Skin of body (tissue), 2 donors: ENCODE data around the gene MGLL. TPM values are rescaled to one million over a fixed set of nuclear protein-coding genes. Genes with fewer than 3 reads are reported as not detected.

ENCODE experiments used
- DNase-seq: peaks from one replicate; lab custom pipeline; 2025; lab: John Stamatoyannopoulos, UW
- total RNA-seq: library from RNA; depleted of rRNA; stranded (reverse); fragments of >200 nt; gene quantifications from one replicate; pipeline ENCODE4 v1.2.3, GENCODE V29; 2014

MGLL gene
- total RNA-seq, 1 donor from 2014 or later, result 32.7 TPM

- DNase-seq, result no peak
Observed at GRCh38 chr3:127742580-127742979, 79.7 kb downstream of the MGLL start.

GRCh38 chr3:127741690-127742089, 80.6 kb downstream of the MGLL start:
- DNase-seq, result no peak

DNA sequence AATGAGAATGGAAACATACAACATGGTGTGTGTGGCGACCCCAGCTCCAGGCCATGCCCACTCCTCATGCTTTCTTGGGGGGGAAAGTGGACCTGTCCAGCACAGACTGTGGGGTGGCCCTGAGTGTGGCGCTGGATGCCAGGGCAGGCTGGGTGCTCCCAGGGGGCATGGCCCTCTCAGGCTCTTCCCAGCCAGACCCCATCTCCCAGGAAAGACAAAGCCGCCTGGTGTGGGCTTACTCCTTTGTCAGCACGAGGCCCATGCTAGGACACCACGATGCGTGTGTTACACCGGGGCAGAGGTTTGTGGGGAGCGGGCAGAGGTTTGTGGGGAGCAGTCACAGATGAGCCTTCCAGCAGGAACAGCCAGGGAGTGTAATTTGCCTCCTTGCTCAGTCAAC, 81.1 kb downstream of the MGLL start:
- no peak for DNase-seq

- DNase-seq, result no peak
Observed at GRCh38 chr3:127740136-127740915, 82.0 kb downstream of the MGLL start.

DNA sequence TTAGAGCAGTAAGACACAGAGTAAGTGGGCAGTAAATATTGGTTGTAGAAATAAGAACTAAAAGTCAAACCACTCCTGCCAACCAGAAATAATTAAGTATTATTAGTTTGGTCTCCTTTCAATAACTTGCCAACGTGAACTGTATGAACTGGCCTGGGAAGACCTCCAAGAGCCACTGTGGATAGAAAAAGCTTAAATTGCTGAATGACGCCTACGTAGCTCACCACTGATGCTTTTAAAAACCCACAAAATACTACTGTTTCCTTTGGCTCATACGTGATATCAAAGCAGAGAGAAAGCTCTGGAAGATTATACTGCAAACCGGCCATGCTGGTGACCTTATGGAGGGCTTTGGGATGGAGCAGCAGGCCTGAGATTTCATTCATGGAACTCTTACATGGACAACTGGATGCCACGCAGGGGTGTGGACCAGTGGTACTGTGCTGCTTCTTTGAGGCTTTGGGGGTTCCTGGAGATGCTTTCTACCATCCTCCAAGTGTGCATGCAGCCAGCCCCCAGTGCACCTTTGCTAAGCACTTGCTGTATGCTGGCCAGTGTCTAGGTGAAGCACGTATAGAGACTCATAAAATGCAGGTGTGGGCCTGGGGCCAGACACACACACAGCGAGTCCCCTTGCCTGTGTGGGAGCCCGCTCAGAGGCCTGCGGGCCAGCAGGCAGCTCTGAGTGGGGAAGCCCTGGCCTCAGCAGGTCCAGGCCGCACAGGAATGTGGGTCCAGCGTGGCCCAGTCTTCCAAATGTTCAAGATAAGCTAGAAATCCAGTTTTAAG, 82.8 kb downstream of the MGLL start:
- DNase-seq, result no peak

- DNase-seq, result no peak
Observed at GRCh38 chr3:127738192-127738840, 84.0 kb downstream of the MGLL start.

DNA sequence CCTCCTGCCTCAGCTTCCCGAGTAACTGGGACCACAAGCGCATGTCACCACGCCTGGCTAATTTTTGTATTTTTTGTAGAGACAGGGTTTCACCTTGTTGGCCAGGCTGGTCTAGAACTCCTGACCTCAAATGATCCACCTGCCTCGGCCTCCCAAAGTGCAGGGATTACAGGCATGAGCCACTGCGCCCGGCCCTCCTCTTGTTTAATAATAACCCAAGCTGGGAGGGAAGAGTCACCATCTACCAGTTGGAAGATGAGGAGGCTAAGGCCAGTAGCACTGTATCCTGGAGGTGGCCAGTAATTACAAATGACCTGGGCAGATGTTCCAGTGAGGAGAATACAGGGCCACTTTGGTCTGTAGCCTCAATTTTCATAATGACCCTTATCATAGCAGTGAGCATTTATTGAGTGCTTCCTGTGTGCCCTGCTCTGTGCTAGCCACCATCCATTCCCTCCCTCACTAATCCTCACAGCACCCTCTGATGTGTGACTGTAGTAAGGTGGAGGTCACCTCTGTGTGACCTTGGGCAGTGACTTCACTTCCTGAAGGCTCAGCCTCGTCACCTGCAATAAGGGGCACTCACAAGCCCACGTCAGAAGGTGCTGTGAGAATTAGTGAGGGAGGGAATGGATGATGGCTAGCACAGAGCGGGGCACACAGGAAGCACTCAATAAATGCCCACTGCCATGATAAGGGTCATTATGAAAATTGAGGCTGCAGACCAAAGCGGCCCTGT, 85.3 kb downstream of the MGLL start:
- no peak for DNase-seq

GRCh38 chr3:127735767-127736693, 86.3 kb downstream of the MGLL start:
- DNase-seq, result no peak

DNA sequence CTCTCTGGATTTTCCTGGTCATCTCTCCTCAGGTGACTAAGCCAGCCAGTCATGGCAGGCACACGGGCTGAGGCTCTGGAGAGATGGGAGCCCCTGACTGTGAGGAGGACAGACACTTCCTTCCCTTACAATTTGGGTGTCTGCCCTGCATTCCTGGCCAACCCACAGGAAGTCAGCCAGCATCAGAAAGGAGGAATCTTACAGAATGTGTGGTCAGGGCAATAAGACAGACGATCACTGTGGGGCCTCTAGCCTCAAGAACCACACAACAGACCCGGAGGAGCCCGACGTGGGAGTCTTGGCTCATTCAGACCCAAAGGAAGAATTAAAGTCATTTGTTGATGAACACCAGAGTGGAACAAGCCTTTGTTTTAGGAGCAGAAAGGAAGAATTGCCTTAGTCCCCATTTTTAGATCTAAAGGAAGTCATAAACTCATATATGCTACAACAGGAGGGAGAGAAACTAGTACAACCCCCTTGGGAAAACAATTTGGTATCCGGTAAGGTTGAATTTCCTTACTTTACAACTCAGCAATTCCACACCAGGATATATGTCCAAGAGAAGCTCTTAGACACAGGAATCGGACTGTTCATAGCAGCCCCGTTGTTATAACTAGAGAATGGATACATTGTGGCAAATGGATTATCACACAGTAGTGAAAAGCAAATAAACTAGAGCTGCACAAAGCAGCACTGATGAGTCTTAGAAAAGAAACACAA, 87.4 kb downstream of the MGLL start:
- peak; percentile 86 for DNase-seq

- no peak for DNase-seq
Observed at GRCh38 chr3:127734181-127734720, 88.1 kb downstream of the MGLL start.

DNA sequence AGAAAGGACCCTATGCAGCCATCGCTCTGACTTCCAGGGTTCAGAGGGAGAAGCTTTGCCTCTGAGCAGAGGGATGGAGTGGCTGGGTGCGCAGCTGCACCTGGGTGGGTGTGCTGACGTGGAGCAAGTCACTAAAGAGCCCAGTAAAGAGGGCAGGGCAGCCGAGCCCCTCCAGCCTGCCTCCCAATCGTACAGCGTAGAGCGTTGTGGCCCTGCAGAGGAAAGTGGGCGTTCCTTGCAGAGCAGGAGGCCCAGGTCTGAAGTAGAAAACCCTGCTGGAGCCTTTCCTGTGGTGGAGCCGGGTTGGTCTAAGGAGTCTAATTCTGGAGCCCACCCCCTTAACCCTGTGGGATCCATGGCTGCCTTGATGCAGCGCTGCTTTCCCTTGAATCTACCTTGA, 88.5 kb downstream of the MGLL start:
- no peak for DNase-seq

DNA sequence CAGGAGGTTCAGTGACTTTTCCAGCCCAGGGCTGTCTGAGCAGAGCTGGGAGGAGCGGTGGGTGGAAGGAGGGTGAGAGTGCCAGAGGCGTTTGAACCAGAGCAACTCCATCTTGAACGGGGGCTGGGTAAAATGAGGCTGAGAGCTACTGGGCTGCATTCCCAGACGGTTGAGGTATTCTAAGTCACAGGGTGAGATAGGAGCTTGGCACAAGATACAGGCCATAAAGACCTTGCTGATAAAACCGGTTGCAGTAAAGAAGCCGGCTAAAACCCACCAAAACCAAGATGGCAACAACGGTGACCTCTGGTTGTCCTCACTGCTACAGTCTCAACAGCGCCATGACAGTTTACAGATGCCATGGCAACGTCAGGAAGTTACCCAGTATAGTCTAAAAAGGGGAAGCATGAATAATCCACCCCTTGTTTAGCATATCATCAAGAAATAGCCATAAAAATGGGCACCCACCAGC, 89.4 kb downstream of the MGLL start:
- DNase-seq, result no peak

- DNase-seq, result no peak
Observed at GRCh38 chr3:127732303-127732702, 90.0 kb downstream of the MGLL start.

DNA sequence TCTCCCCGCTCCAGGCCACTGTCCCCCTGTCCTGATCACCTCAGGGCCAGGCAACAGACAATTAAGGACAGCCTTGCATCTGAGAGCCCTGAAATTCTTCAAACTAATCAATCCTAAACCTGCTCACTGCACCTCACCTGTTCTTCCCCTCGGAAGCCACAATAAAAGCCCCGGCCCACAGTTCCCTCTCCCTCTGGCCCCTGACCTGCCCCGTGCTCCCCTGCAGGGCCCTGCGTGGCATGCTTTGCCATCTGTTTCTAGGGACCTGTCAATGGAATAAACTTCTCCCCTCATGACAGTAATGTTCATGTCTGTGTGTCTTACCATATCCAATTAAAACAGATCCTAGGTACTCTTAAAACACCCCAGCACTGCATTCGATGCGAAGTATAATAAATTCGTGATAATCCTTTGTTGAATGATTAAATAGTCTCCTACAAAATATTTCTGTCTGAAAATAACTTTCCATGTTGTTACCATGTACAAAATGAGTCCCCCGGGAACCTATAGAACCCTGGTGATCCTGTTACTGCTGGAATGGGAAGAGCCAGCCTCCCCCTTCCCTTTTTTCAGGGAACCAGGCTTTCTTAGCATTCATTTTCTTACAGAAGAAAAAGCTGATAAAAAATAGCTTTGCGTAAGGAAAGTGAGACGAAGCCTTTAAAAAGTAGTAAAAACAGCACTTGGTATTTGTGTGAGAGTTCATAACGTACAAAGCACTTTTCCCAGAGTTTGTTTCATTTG, 90.6 kb downstream of the MGLL start:
- peak; percentile 14 for DNase-seq

GRCh38 chr3:127730666-127731295, 91.5 kb downstream of the MGLL start:
- no peak for DNase-seq

DNA sequence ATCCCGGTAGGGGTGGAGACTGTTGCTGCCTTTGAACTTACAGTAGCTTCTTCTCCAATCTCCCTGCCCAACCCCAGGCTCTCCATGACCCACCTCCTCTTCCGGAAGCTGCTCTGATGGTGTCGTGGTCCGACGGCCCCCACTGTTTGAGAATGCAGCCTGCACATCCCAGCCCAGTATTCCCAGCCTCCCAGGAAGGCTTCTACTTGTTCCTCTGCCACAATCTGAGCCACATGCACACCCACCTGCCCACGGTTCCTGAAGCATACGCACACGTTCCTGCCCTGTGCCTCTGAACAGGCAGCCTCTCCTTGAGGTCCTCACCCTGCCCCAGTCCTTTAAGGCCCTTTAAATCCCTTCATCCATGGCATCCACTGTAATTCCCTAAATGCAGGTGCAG, 92.1 kb downstream of the MGLL start:
- DNase-seq, result no peak

GRCh38 chr3:127729556-127730056, 92.7 kb downstream of the MGLL start:
- no peak for DNase-seq

DNA sequence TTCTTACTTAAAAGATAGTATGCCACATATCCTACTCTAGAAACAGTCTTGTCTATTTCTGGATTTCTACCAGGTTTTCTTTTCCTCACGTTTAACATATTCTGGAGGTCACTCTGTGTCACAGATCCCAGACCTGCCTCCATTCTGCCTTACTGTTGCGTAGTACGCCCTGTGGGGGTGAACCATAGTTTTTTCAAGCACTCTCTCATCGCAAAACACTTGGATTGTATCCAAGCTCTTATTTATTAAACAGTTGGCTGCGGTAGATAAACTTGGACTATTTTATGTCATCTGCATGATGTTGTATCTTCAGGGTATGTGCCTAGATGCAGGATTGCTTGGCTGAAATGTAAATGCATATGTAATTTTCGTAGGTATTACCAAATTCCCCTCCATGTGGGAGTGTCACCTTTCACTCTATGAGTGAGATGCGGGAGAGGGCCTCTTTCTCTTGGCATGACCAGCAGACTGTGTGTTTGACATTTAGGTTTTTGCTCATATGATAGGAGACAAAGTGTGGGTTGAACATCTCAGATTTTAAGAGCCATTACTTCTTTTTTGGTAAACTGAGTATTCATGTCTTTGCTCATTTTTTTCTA, 93.8 kb downstream of the MGLL start:
- DNase-seq, result no peak
